OCI-LY1 (cell line): ENCODE results near the gene NAV3.

Experiments used
- EZH2 ChIP-seq: fragments of 200-600 bp; sonication (generic), shearing (Covaris generic); IDR thresholded peaks from 2 replicates; pipeline ENCODE4 v1.8.0; 2017; ENCODE audit warnings: borderline replicate concordance, mixed run types, mild to moderate bottlenecking, antibody characterized with exemption, low read length, moderate library complexity, mixed read lengths
- TF ChIP-seq, protein P1 (sequence below): fragments of 200-600 bp; sonication (generic), shearing (Covaris generic); IDR thresholded peaks from 2 replicates; pipeline ENCODE4 v1.5.1; 2017; ENCODE audit warnings: mild to moderate bottlenecking, antibody characterized with exemption, low read length, moderate library complexity, mixed read lengths

- TF ChIP-seq, protein P1, sequence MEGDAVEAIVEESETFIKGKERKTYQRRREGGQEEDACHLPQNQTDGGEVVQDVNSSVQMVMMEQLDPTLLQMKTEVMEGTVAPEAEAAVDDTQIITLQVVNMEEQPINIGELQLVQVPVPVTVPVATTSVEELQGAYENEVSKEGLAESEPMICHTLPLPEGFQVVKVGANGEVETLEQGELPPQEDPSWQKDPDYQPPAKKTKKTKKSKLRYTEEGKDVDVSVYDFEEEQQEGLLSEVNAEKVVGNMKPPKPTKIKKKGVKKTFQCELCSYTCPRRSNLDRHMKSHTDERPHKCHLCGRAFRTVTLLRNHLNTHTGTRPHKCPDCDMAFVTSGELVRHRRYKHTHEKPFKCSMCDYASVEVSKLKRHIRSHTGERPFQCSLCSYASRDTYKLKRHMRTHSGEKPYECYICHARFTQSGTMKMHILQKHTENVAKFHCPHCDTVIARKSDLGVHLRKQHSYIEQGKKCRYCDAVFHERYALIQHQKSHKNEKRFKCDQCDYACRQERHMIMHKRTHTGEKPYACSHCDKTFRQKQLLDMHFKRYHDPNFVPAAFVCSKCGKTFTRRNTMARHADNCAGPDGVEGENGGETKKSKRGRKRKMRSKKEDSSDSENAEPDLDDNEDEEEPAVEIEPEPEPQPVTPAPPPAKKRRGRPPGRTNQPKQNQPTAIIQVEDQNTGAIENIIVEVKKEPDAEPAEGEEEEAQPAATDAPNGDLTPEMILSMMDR = no peak
- no peak for TF ChIP-seq EZH2
Observed at GRCh38 chr12:77882709-77883108, 52.0 kb downstream of the NAV3 start.
